H1 (cell line): ENCODE data around the gene PPP1R9A. TPM values are rescaled to one million over a fixed set of nuclear protein-coding genes. Genes with fewer than 3 reads are reported as not detected.

Source experiments
- CTCF ChIA-PET: fragments of 300-600 bp; sonication (Branson Sonifier 250); formaldehyde crosslinking; loops from one replicate; lab custom pipeline; 2021; ENCODE audit not compliant: partially characterized antibody; lab: Charles Lee
- POLR2A ChIA-PET: fragments of 300-600 bp; sonication (Branson Sonifier 250); formaldehyde crosslinking; loops from one replicate; lab custom pipeline; 2021; ENCODE audit warnings: inconsistent platforms; ENCODE audit not compliant: partially characterized antibody; lab: Charles Lee
- DNase-seq, 2 experiments: peaks; one replicate each; pipeline versions ENCODE4 v3.0.0 to v3.0.0-alpha.2; 2010 to 2022; ENCODE audit warnings: low spot score in 2 of 2, low read depth in 1 of 2, mixed read lengths in 1 of 2
- FAIRE-seq: peaks from 2 replicates; lab custom pipeline; 2011; peaks lifted over from hg19 to GRCh38; lab: Jason Lieb, UNC
- H2AFZ ChIP-seq: 2 replicates; pipeline ENCODE4 v1.8.1; 2012; ENCODE audit warnings: low read length, inconsistent platforms
- H2AK5ac ChIP-seq: 2 replicates; pipeline ENCODE4 v1.6.1; 2013; ENCODE audit warnings: low read depth, low read length
- H2BK120ac ChIP-seq: replicated peaks from 2 replicates; pipeline ENCODE3; 2013; ENCODE audit warnings: low read depth, low read length, inconsistent platforms
- H2BK12ac ChIP-seq: 2 replicates; pipeline ENCODE4 v1.6.1; 2013; ENCODE audit warnings: low read depth, low read length
- H2BK15ac ChIP-seq: 2 replicates; pipeline ENCODE4 v1.6.1; 2013; ENCODE audit warnings: low read length
- H2BK20ac ChIP-seq: 2 replicates; pipeline ENCODE4 v1.6.1; 2013; ENCODE audit warnings: low read length
- H2BK5ac ChIP-seq: 2 replicates; pipeline ENCODE4 v1.6.1; 2013; ENCODE audit warnings: low read depth, low read length
- H3K14ac ChIP-seq: 2 replicates; pipeline ENCODE4 v1.6.1; 2013; ENCODE audit warnings: inconsistent platforms; ENCODE audit not compliant: insufficient read length
- H3K18ac ChIP-seq: 2 replicates; pipeline ENCODE4 v1.6.1; 2013; ENCODE audit warnings: low read length; ENCODE audit errors: extremely low read depth
- H3K23ac ChIP-seq: 2 replicates; pipeline ENCODE4 v1.6.1; 2013; ENCODE audit warnings: inconsistent platforms; ENCODE audit not compliant: insufficient read length
- H3K23me2 ChIP-seq: 2 replicates; pipeline ENCODE4 v1.6.1; 2013; ENCODE audit warnings: low read depth, low read length
- H3K27ac ChIP-seq: 2 replicates; pipeline ENCODE4 v1.6.1; 2011; ENCODE audit warnings: low read depth, low read length, inconsistent platforms
- H3K27me3 ChIP-seq, 4 experiments: replicated peaks in 1 of 4; 1 replicate in 1 of 4; 2 replicates in 3 of 4; pipeline versions ENCODE4 v1.6.1 to v1.8.1; 2011 to 2013; ENCODE audit warnings: low read length in 3 of 4, mild to moderate bottlenecking in 3 of 4, inconsistent platforms in 2 of 4, mixed read lengths in 2 of 4, moderate library complexity in 1 of 4; ENCODE audit not compliant: control insufficient read depth in 3 of 4, insufficient read depth in 3 of 4; ENCODE audit errors: extremely low read depth in 1 of 4
- H3K36me3 ChIP-seq, 4 experiments: 2 replicates each; pipeline versions ENCODE4 v1.6.1 to v1.8.1; 2011 to 2013; ENCODE audit warnings: mild to moderate bottlenecking in 4 of 4, low read length in 3 of 4, moderate library complexity in 2 of 4, control low read depth in 1 of 4, inconsistent platforms in 1 of 4; ENCODE audit not compliant: insufficient read depth in 4 of 4, control insufficient read depth in 2 of 4
- H3K4ac ChIP-seq: replicated peaks from 2 replicates; pipeline ENCODE3; 2013; ENCODE audit warnings: low read length, low read depth, mixed read lengths, inconsistent platforms; ENCODE audit not compliant: insufficient read length
- H3K4me1 ChIP-seq, 4 experiments: replicated peaks in 1 of 4; 1 replicate in 1 of 4; 2 replicates in 3 of 4; pipeline versions ENCODE4 v1.6.1 to v1.8.1; 2011 to 2013; ENCODE audit warnings: low read length in 3 of 4, inconsistent platforms in 2 of 4, mixed read lengths in 1 of 4; ENCODE audit not compliant: insufficient read depth in 4 of 4, control insufficient read depth in 3 of 4
- H3K4me2 ChIP-seq, 2 experiments: 2 replicates each; pipeline versions ENCODE4 v1.6.1 to v1.8.1; 2011 to 2013; ENCODE audit warnings: low read depth in 2 of 2, low read length in 2 of 2, control low read depth in 1 of 2, inconsistent platforms in 1 of 2, mild to moderate bottlenecking in 1 of 2; ENCODE audit not compliant: insufficient read depth in 1 of 2
- H3K4me3 ChIP-seq, 4 experiments: fragments of 200-600, 300-600 bp in 1 of 4; sonication (generic), shearing (Covaris generic), sonication (Bioruptor Twin) in 1 of 4; 2 replicates each; pipeline versions ENCODE4 v1.5.1 to v1.8.1; 2011 to 2016; ENCODE audit warnings: low read length in 4 of 4, low read depth in 3 of 4, control low read depth in 2 of 4, inconsistent platforms in 2 of 4, mild to moderate bottlenecking in 2 of 4, mixed read lengths in 1 of 4, moderate library complexity in 1 of 4; ENCODE audit not compliant: insufficient read depth in 2 of 4; ENCODE audit errors: extremely low read depth in 1 of 4
- H3K56ac ChIP-seq: replicated peaks from 2 replicates; pipeline ENCODE3; 2013; ENCODE audit warnings: low read depth, mild to moderate bottlenecking, mixed read lengths, low read length, inconsistent platforms; ENCODE audit not compliant: insufficient read length
- H3K79me1 ChIP-seq: 2 replicates; pipeline ENCODE4 v1.6.1; 2013; ENCODE audit warnings: low read depth, low read length, control low read depth
- H3K79me2 ChIP-seq, 2 experiments: 2 replicates each; pipeline versions ENCODE4 v1.6.1 to v1.8.1; 2012 to 2013; ENCODE audit warnings: low read length in 2 of 2, mild to moderate bottlenecking in 2 of 2, inconsistent platforms in 1 of 2; ENCODE audit not compliant: insufficient read depth in 2 of 2, control insufficient read depth in 1 of 2
- H3K9ac ChIP-seq, 4 experiments: replicated peaks in 1 of 4; 1 replicate in 1 of 4; 2 replicates in 3 of 4; pipeline versions ENCODE4 v1.6.1 to v1.8.1; 2011 to 2013; ENCODE audit warnings: low read depth in 3 of 4, low read length in 3 of 4, control low read depth in 2 of 4, mild to moderate bottlenecking in 2 of 4, moderate library complexity in 2 of 4, inconsistent platforms in 1 of 4; ENCODE audit errors: extremely low read depth in 1 of 4
- H3K9me3 ChIP-seq, 2 experiments: 2 replicates each; pipeline versions ENCODE4 v1.6.1 to v1.8.1; 2012 to 2013; ENCODE audit warnings: mild to moderate bottlenecking in 2 of 2, moderate library complexity in 2 of 2, control low read depth in 1 of 2, inconsistent platforms in 1 of 2, low read depth in 1 of 2, low read length in 1 of 2, mixed read lengths in 1 of 2; ENCODE audit not compliant: insufficient read depth in 2 of 2
- H4K20me1 ChIP-seq, 2 experiments: replicated peaks in 1 of 2; 2 replicates each; pipeline versions ENCODE3 to v1.8.1; 2011 to 2013; ENCODE audit warnings: inconsistent platforms in 2 of 2, low read length in 2 of 2, mild to moderate bottlenecking in 1 of 2; ENCODE audit not compliant: insufficient read depth in 2 of 2, control insufficient read depth in 1 of 2
- H4K5ac ChIP-seq: 2 replicates; pipeline ENCODE4 v1.6.1; 2013; ENCODE audit warnings: low read length, low read depth, mixed read lengths, inconsistent platforms; ENCODE audit not compliant: insufficient read length
- H4K8ac ChIP-seq: 2 replicates; pipeline ENCODE4 v1.8.0; 2013; ENCODE audit warnings: mild to moderate bottlenecking, moderate library complexity, low read length, inconsistent platforms; ENCODE audit not compliant: insufficient read depth; ENCODE audit errors: extremely low read depth
- H4K91ac ChIP-seq: replicated peaks from 2 replicates; pipeline ENCODE3; 2013; ENCODE audit warnings: low read length, mixed read lengths, inconsistent platforms; ENCODE audit not compliant: insufficient read length
- BACH1 ChIP-seq: IDR thresholded peaks from 2 replicates; pipeline ENCODE4 v1.6.1; 2012; ENCODE audit warnings: low read length, improper control_type of control experiment
- BCL11A ChIP-seq, 2 experiments: IDR thresholded peaks; one replicate each; pipeline ENCODE4 v1.6.1; 2011; ENCODE audit warnings: low read depth in 2 of 2, low read length in 2 of 2, mild to moderate bottlenecking in 2 of 2
- GABPA ChIP-seq: IDR thresholded peaks from 2 replicates; pipeline ENCODE4 v1.6.1; 2011; ENCODE audit warnings: mild to moderate bottlenecking, low read length, moderate library complexity, borderline replicate concordance; ENCODE audit not compliant: insufficient read depth
- NRF1 ChIP-seq: IDR thresholded peaks from 2 replicates; pipeline ENCODE4 v1.6.1; 2011; ENCODE audit warnings: mild to moderate bottlenecking, low read depth, low read length, improper control_type of control experiment
- POLR2AphosphoS5 ChIP-seq: IDR thresholded peaks from 2 replicates; pipeline ENCODE4 v1.6.1; 2011; ENCODE audit warnings: low read depth, low read length
- RAD21 ChIP-seq, 2 experiments: IDR thresholded peaks in 1 of 2; conservative IDR thresholded peaks in 1 of 2; 2 replicates each; pipeline ENCODE4 v1.6.1; 2011; ENCODE audit warnings: low read depth in 2 of 2, low read length in 2 of 2, improper control_type of control experiment in 1 of 2, inconsistent platforms in 1 of 2, mild to moderate bottlenecking in 1 of 2, moderate library complexity in 1 of 2
- RBBP5 ChIP-seq: IDR thresholded peaks from 2 replicates; pipeline ENCODE4 v1.7.1; 2012; ENCODE audit warnings: low read depth, mild to moderate bottlenecking, inconsistent platforms, low read length, moderate library complexity, borderline replicate concordance
- RNF2 ChIP-seq: fragments of 200-900, 300-1000 bp; sonication (generic); IDR thresholded peaks from 2 replicates; pipeline ENCODE4 v1.7.1; 2016; ENCODE audit warnings: borderline replicate concordance, low read depth, mild to moderate bottlenecking, antibody characterized with exemption, low read length; ENCODE audit not compliant: poor library complexity, severe bottlenecking; ENCODE audit errors: missing control alignments
- SIN3A ChIP-seq, 2 experiments: IDR thresholded peaks in 1 of 2; conservative IDR thresholded peaks in 1 of 2; 2 replicates each; pipeline ENCODE4 v1.6.1; 2011 to 2012; ENCODE audit warnings: low read length in 2 of 2, improper control_type of control experiment in 1 of 2, low read depth in 1 of 2, mild to moderate bottlenecking in 1 of 2
- SIX5 ChIP-seq: IDR thresholded peaks from 2 replicates; pipeline ENCODE4 v1.6.1; 2011; ENCODE audit warnings: mild to moderate bottlenecking, low read depth, low read length
- SP4 ChIP-seq: IDR thresholded peaks from 2 replicates; pipeline ENCODE4 v1.6.1; 2012; ENCODE audit warnings: low read length, inconsistent platforms
- TAF7 ChIP-seq: optimal IDR thresholded peaks from 2 replicates; pipeline ENCODE3; 2011; ENCODE audit warnings: low read depth, mild to moderate bottlenecking, inconsistent platforms, low read length, moderate library complexity, borderline replicate concordance
- USF2 ChIP-seq: IDR thresholded peaks from 2 replicates; pipeline ENCODE4 v1.6.1; 2011; ENCODE audit warnings: low read length, improper control_type of control experiment
- YY1 ChIP-seq: IDR thresholded peaks from 2 replicates; pipeline ENCODE4 v1.6.1; 2011; ENCODE audit warnings: low read depth, mild to moderate bottlenecking, low read length
- polyA plus RNA-seq, 7 experiments: library from polyadenylated mRNA; depleted of rRNA in 3 of 7; stranded (reverse) in 5 of 7; unstranded in 2 of 7; fragments of >200 nt in 5 of 7; fragments of 200-250 nt in 2 of 7; gene quantifications; 1 replicate in 5 of 7; 2 replicates in 1 of 7; 4 replicates in 1 of 7; pipeline versions ENCODE4 v1.2.1 to v1.2.3, GENCODE V29; 2011 to 2013; ENCODE audit warnings: missing spikeins in 2 of 7, mixed read lengths in 2 of 7
- total RNA-seq: library from RNA; stranded (reverse); fragmentation: NEBNext Ultra II Directional; extraction: Animal tissue kit (Norgen Biotek cat#: 25700); gene quantifications from 2 replicates; pipeline ENCODE4 v1.2.1, GENCODE V29; 2021

PPP1R9A gene
- total and polyA plus RNA-seq, 2 of the 8 experiments (the other 6 are each of a cell fraction or from before 2014, with no cell fraction given), result 3.0 to 20.3 TPM

- DNase-seq (no peak), FAIRE-seq (no peak)
- Histone ChIP-seq H2AFZ (no peak overlapping the region), H3K4me1 (no peaks in the 10 kb centered on the region), H3K18ac (no peak overlapping the region), H2AK5ac (no peak overlapping the region), H3K23me2 (no peaks in the 10 kb centered on the region), H2BK20ac (no peak overlapping the region), H3K56ac (no peak overlapping the region), H3K14ac (no peak overlapping the region), H3K4ac (no peak overlapping the region), H2BK5ac (no peak overlapping the region), H3K27me3 (no peaks in the 10 kb centered on the region), H3K9ac (no peak overlapping the region), H2BK15ac (no peak overlapping the region), H3K4me2 (no peak overlapping the region), H4K20me1 (no peaks in the 10 kb centered on the region), H3K27ac (no peak overlapping the region), H4K8ac (no peak overlapping the region), H3K79me2 (no peaks in the 10 kb centered on the region), H3K4me3 (no peak overlapping the region), H4K91ac (no peak overlapping the region), H3K79me1 (no peaks in the 10 kb centered on the region), H3K9me3 (no peaks in the 10 kb centered on the region), H4K5ac (no peak overlapping the region), H3K23ac (no peak overlapping the region), H3K36me3 (no peaks in the 10 kb centered on the region), H2BK12ac (no peak overlapping the region), H2BK120ac (no peak overlapping the region)
- POLR2A ChIA-PET, result no interaction called here
- CTCF ChIA-PET, result no interaction called here
- TF ChIP-seq SIN3A (conservative IDR thresholded peaks at IDR 0.05 in 1 of 2, IDR thresholded peaks at IDR 0.05 in 1 of 2; ENCODE audit: low read depth in 1 of 2, low read length in 2 of 2) (no peak), BCL11A (IDR thresholded peaks at IDR 0.05; ENCODE audit: low read depth in 2 of 2, low read length in 2 of 2) (no peak), RAD21 (IDR thresholded peaks at IDR 0.05 in 1 of 2, conservative IDR thresholded peaks at IDR 0.05 in 1 of 2; ENCODE audit: low read depth in 2 of 2, low read length in 2 of 2) (no peak), SP4 (no peak), NRF1 (no peak), RNF2 (no peak), POLR2AphosphoS5 (no peak), BACH1 (no peak), RBBP5 (no peak), GABPA (no peak), YY1 (no peak), USF2 (no peak), TAF7 (no peak), SIX5 (no peak)
Observed at GRCh38 chr7:94898340-94898739, 9.1 kb upstream of the PPP1R9A start.
